ENCODE results near the gene MOV10L1.

The MOV10L1 gene

DNA sequence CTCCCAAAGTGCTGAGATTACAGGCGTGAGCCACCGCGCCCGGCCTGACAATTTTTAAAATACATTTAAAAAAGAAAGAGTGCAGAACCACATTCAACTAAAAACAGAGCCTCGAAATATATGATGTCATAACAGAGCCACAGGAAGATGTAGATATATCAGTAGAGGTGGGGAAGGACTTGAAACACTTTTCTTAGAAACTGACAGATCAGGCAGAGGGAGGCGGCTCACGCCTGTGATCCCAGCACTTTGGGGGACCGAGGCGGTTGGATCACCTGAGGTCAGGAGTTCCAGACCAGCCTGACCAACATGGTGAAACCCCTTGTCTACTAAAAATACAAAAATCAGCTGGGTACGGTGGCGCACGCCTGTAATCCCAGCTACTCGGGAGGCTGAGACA lies 11.6 kb upstream of the MOV10L1 start:
- no peaks in the 10 kb centered on the region for H3K36me3 ChIP-seq (ENCODE audit: low read depth)
- ATAC-seq (ENCODE audit: low read depth) (no peak), DNase-seq (ENCODE audit: low spot score) (no peak)

DNA sequence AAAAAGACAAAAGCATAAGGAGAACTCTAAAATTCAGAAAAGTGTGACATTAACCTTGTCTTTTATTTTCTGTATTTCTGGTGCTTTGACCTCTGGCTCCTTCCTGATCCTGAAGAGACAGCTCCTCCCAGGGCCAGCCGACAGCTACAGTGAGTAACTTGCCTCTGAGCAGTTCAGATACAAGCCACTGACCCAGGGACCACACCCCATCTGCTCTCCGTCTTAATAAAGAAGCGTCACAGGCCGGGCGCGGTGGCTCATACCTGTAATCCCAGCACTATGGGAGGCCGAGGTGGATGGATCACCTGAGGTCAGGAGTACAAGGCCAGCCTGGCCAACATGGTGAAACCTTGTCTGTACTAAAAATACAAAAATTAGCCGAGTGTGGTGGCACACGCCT lies 11.0 kb upstream of the MOV10L1 start:
- TF ChIP-seq, protein P1, sequence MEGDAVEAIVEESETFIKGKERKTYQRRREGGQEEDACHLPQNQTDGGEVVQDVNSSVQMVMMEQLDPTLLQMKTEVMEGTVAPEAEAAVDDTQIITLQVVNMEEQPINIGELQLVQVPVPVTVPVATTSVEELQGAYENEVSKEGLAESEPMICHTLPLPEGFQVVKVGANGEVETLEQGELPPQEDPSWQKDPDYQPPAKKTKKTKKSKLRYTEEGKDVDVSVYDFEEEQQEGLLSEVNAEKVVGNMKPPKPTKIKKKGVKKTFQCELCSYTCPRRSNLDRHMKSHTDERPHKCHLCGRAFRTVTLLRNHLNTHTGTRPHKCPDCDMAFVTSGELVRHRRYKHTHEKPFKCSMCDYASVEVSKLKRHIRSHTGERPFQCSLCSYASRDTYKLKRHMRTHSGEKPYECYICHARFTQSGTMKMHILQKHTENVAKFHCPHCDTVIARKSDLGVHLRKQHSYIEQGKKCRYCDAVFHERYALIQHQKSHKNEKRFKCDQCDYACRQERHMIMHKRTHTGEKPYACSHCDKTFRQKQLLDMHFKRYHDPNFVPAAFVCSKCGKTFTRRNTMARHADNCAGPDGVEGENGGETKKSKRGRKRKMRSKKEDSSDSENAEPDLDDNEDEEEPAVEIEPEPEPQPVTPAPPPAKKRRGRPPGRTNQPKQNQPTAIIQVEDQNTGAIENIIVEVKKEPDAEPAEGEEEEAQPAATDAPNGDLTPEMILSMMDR (IDR thresholded peaks at IDR 0.05; ENCODE audit: poor library complexity, severe bottlenecking): no peak
- Histone ChIP-seq H3K4me1 (ENCODE audit: insufficient read depth, poor library complexity, severe bottlenecking) (peaks cover 10% of the 10 kb centered on the region), H3K9me3 (ENCODE audit: severe bottlenecking) (no peaks in the 10 kb centered on the region), H3K27me3 (ENCODE audit: insufficient read depth, poor library complexity, severe bottlenecking) (no peaks in the 10 kb centered on the region), H3K36me3 (ENCODE audit: low read depth) (no peaks in the 10 kb centered on the region), H3K4me3 (ENCODE audit: severe bottlenecking) (no peak overlapping the region), H3K27ac (ENCODE audit: poor library complexity, severe bottlenecking) (no peak overlapping the region)
- DNase-seq (ENCODE audit: low spot score): no peak
- no peak for ATAC-seq (ENCODE audit: low read depth)

More for the DNA sequence above, 11.6 kb upstream of the MOV10L1 start:
- Histone ChIP-seq H3K4me1 (ENCODE audit: insufficient read depth, poor library complexity, severe bottlenecking) (peaks cover 6% of the 10 kb centered on the region), H3K9me3 (ENCODE audit: severe bottlenecking) (no peaks in the 10 kb centered on the region), H3K27ac (ENCODE audit: poor library complexity, severe bottlenecking) (no peak overlapping the region), H3K27me3 (ENCODE audit: insufficient read depth, poor library complexity, severe bottlenecking) (no peaks in the 10 kb centered on the region), H3K4me3 (ENCODE audit: severe bottlenecking) (no peak overlapping the region)
- TF ChIP-seq, protein P1 (IDR thresholded peaks at IDR 0.05; ENCODE audit: poor library complexity, severe bottlenecking): no peak

DNA sequence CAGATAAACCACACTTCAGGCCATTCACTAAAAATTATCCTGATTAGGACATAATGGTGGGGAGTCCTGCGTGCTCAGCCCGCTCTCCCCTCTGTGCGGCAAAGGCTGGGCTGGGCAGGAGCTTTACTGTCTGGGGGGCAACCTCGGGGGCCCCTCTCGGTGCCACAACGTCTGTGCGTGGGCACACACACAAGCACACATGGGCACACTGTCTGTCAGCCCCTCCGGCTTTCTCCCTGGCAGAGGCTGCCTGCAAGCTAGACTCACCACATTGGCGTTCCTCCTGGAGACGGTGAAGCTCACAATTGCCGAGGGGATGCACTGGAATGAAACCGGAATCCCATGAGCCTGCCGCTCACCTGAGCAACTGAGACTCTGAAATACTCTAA lies 9.7 kb upstream of the MOV10L1 start:
- H3K9me3 ChIP-seq (ENCODE audit: severe bottlenecking): no peaks in the 10 kb centered on the region
- no peak for ATAC-seq (ENCODE audit: low read depth)
- no peak overlapping the region for H3K4me3 ChIP-seq (ENCODE audit: severe bottlenecking)
- no peaks in the 10 kb centered on the region for H3K27me3 ChIP-seq (ENCODE audit: insufficient read depth, poor library complexity, severe bottlenecking)
- no peak overlapping the region for H3K27ac ChIP-seq (ENCODE audit: poor library complexity, severe bottlenecking)
- DNase-seq (ENCODE audit: low spot score): no peak
- TF ChIP-seq, protein P1 (IDR thresholded peaks at IDR 0.05; ENCODE audit: poor library complexity, severe bottlenecking): no peak
- peaks cover 10% of the 10 kb centered on the region for H3K4me1 ChIP-seq (ENCODE audit: insufficient read depth, poor library complexity, severe bottlenecking)
- no peaks in the 10 kb centered on the region for H3K36me3 ChIP-seq (ENCODE audit: low read depth)

DNA sequence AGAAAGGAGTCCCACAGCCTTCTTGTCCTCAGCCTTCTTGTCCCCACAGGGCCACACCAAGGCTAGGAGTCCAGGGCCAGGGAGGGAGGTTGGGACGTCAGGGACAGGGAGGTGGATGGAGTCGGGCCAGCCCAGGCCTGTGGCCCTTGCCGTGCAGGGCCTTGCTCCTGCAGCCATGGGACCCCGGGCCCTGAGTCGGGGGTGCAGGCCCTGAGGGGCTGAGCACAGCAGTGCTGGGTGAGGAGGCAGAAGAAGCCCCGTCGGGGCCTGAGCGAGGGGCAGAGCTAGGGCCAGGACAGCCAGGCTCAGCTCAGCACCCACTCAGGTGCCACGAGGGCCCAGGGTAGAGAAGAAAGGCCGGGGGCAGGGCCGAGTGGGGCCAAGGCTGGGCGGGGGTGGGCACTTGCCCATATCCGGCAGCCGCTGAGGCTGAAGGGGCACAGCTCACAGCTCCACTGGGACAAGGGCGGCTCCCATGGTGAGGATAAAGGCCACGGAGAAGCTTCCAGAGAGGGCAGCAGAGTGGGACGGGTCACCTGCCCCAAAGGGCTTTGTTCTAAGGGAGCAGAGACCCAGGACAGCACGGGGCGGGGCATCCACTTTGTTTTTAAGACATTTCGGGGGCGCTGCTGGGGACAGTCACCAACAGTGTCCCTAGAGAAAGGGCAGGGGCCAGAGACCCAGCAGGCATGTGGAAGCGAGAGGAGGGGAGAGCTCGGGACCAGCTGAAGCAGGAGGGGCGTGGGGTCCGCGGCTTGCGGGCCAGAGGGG lies 8.2 kb upstream of the MOV10L1 start:
- no peak overlapping the region for H3K4me3 ChIP-seq (ENCODE audit: severe bottlenecking)
- H3K36me3 ChIP-seq (ENCODE audit: low read depth): no peaks in the 10 kb centered on the region
- H3K4me1 ChIP-seq (ENCODE audit: insufficient read depth, poor library complexity, severe bottlenecking): peaks cover 10% of the 10 kb centered on the region
- TF ChIP-seq, protein P1 (IDR thresholded peaks at IDR 0.05; ENCODE audit: poor library complexity, severe bottlenecking): no peak
- no peak overlapping the region for H3K27ac ChIP-seq (ENCODE audit: poor library complexity, severe bottlenecking)
- H3K9me3 ChIP-seq (ENCODE audit: severe bottlenecking): no peaks in the 10 kb centered on the region
- ATAC-seq (ENCODE audit: low read depth): no peak
- DNase-seq (ENCODE audit: low spot score): no peak
- no peaks in the 10 kb centered on the region for H3K27me3 ChIP-seq (ENCODE audit: insufficient read depth, poor library complexity, severe bottlenecking)

DNA sequence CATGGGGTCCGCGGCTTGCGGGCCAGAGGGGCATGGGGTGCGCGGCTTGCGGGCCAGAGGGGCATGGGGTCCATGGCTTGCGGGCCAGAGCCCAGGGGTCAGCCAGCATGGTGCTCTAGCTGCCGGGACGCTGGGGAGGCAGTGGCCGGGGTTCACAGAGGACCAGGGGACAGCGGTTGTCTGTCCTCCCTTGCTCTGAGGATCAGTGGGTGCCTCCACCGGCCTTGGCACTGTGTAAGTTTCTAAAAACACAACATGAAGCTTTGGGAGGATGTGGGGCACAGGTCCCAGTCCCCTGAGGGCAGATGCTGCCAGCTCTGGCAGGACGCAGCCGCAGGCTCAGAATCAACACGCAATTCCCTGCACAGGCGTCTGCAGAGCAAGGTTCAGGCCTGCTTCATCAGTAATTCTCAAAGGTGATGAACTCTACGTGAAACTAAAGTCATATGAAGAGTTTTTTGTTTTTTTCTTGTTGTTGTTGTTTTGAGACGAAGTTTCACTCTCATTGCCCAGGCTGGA lies 7.5 kb upstream of the MOV10L1 start:
- Histone ChIP-seq H3K4me3 (ENCODE audit: severe bottlenecking) (no peak overlapping the region), H3K4me1 (ENCODE audit: insufficient read depth, poor library complexity, severe bottlenecking) (peaks cover 10% of the 10 kb centered on the region), H3K27ac (ENCODE audit: poor library complexity, severe bottlenecking) (no peak overlapping the region), H3K9me3 (ENCODE audit: severe bottlenecking) (no peaks in the 10 kb centered on the region), H3K36me3 (ENCODE audit: low read depth) (no peaks in the 10 kb centered on the region), H3K27me3 (ENCODE audit: insufficient read depth, poor library complexity, severe bottlenecking) (no peaks in the 10 kb centered on the region)
- DNase-seq (ENCODE audit: low spot score): no peak
- TF ChIP-seq, protein P1 (IDR thresholded peaks at IDR 0.05; ENCODE audit: poor library complexity, severe bottlenecking): no peak
- ATAC-seq (ENCODE audit: low read depth): no peak

All from RWPE2 (cell line).